Measurements from ENCODE around the gene PFN4.

- TF ChIP-seq POLR2A (IDR thresholded peaks at IDR 0.05) (no peak), CTCF (IDR thresholded peaks at IDR 0.05) (no peak)
Observed at GRCh38 chr2:24082787-24083566, 40.2 kb downstream of the PFN4 start.

All from Peyer's patch (tissue), 4 donors.